Pancreas (tissue), 10 donors: ENCODE data around the gene ARL8B. TPM values are rescaled to one million over a fixed set of nuclear protein-coding genes. Genes with fewer than 3 reads are reported as not detected.

Experiments
- ATAC-seq, 4 donors: fragments of 200-7000 bp; cut with Tn5 transposase; one replicate each; pipeline versions ENCODE4 v1.8.0 to v1.9.1; 2020; ENCODE audit warnings: mild to moderate bottlenecking in 4 of 4, moderate library complexity in 4 of 4
- DNase-seq, 6 donors: peaks; one replicate each; pipeline ENCODE4 v3.0.0-alpha.2; 2020
- FAIRE-seq: peaks from 2 replicates; lab custom pipeline; 2012; peaks lifted over from hg19 to GRCh38; lab: Jason Lieb, UNC
- H3K27ac ChIP-seq, 4 donors: fragments of 200-600 bp; sonication (generic); 1 replicate in 3 of 4; 2 replicates in 1 of 4; pipeline versions ENCODE4 v1.5.0 to v1.8.0; 2020
- H3K27me3 ChIP-seq, 4 donors: fragments of 200-600 bp; one replicate each; pipeline ENCODE4 v1.8.0; 2021
- H3K36me3 ChIP-seq, 3 donors: fragments of 200-600 bp; sonication (generic) in 1 of 3; one replicate each; pipeline versions ENCODE4 v1.5.0 to v1.8.0; 2020 to 2021
- H3K4me1 ChIP-seq, 3 donors: fragments of 200-600 bp; one replicate each; pipeline ENCODE4 v1.8.0; 2021
- H3K4me3 ChIP-seq, 4 donors: fragments of 200-600 bp; sonication (generic) in 2 of 4; one replicate each; pipeline versions ENCODE4 v1.5.0 to v1.8.0; 2020 to 2021
- H3K9me3 ChIP-seq, 4 donors: fragments of 200-600 bp; one replicate each; pipeline ENCODE4 v1.8.0; 2021
- CTCF ChIP-seq, 4 donors: fragments of 200-600 bp; sonication (generic) in 3 of 4; IDR thresholded peaks; one replicate each; pipeline versions ENCODE4 v1.5.0 to v1.8.0; 2021; ENCODE audit warnings: antibody characterized with exemption in 4 of 4
- WGBS, 2 donors: extraction: QIAGEN DNeasy Blood & Tissue Kit; methylation state at CpG; one replicate each; pipeline ENCODE4 v1.1.7; 2013; 5-methylcytosine and 5-hydroxymethylcytosine counted together
- intact Hi-C, 3 donors: fragments of 100-400 bp; cut with DNase I; formaldehyde crosslinking; loops; one replicate each; pipeline versions ENCODE4 v1.11.1 to v1.14.2; 2022
- polyA plus RNA-seq, 2 donors: library from polyadenylated mRNA; stranded (reverse); fragments of 200-250 nt; gene quantifications; one replicate each; pipeline ENCODE4 v1.2.3, GENCODE V29; 2013
- total RNA-seq, 6 donors: library from RNA; stranded (reverse); fragmentation: NEBNext Ultra II Directional in 4 of 6; extraction: Animal tissue kit (Norgen Biotek cat#: 25700) in 4 of 6; gene quantifications; one replicate each; pipeline versions ENCODE4 v1.2.1 to v1.2.4, GENCODE V29; 2021 to 2023
- donor health status: healthy with polysubstance abuse.
- donor health status: DM: no; HTN: no; CAD: no; lungs with moderate emphysema.
- donor health status: DM: no; HTN: no; CAD: no.
- donor health status: control.
- donor health status: control.
- donor health status: Bipolar disorder and iron deficiency.
- donor health status: DM: yes; HTN: yes; CAD: no.
- donor health status: DM: no; HTN: no; CAD: no.
- donor health status: DM: no; HTN: no; CAD: no.
- donor health status: DM: yes; HTN: yes; CAD: no.

The ARL8B gene
- total and polyA plus RNA-seq, 8 donors, result 14.6 to 31.9 (median 24.4) TPM

- ATAC-seq, result peak in 1 of 4 donors; percentile 22
- intact Hi-C loops, result no loop called here
- 72% methylated on average over 4 of the region's 4 CpGs for WGBS, 2 donors
- no peaks in the 10 kb centered on the region for H3K9me3 ChIP-seq
- H3K27me3 ChIP-seq, result no peaks in the 10 kb centered on the region
- no peak overlapping the region for H3K4me3 ChIP-seq
- no peak overlapping the region for H3K27ac ChIP-seq
- no peak for TF ChIP-seq CTCF (IDR thresholded peaks at IDR 0.05)
- DNase-seq, result no peak
- FAIRE-seq, result no peak
- H3K4me1 ChIP-seq, result peaks cover 3 to 15% (median 12%) of the 10 kb centered on the region in 3 donors
- H3K36me3 ChIP-seq, result no peaks in the 10 kb centered on the region
Measured at GRCh38 chr3:5160940-5161858, 39.1 kb downstream of the ARL8B start.

DNA sequence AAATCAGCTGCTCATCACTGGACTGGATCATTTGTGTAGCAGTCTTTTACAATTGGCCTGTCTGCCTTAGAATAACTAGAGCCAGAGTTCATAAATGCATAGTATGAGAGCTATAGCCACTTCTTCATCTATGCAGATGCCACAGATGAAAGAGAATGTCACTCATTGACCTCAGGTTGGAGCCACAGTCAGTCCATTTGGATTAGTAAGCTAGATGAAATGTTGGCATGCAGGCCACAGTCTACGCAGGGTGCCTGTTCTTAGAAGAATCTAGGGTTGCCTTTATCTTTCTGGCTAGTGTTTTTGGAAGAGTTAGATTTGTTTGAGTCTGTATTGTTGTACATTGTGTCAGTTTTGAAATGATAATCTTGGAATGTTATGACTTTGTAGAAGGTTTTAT lies 40.0 kb downstream of the ARL8B start:
- no peak for TF ChIP-seq CTCF (IDR thresholded peaks at IDR 0.05)
- FAIRE-seq, result no peak
- H3K36me3 ChIP-seq, result no peaks in the 10 kb centered on the region
- peaks cover 3 to 15% (median 12%) of the 10 kb centered on the region in 3 donors for H3K4me1 ChIP-seq
- H3K27ac ChIP-seq, result no peak overlapping the region
- DNase-seq, result no peak
- H3K27me3 ChIP-seq, result no peaks in the 10 kb centered on the region
- peak in 2 of 4 donors; percentile 48 to 53 for ATAC-seq
- no peak overlapping the region for H3K4me3 ChIP-seq
- no peaks in the 10 kb centered on the region for H3K9me3 ChIP-seq
- intact Hi-C loops, result no loop called here
- 44% methylated on average over 1 of the region's 1 CpG for WGBS, 2 donors

- intact Hi-C loops, result no loop called here
- Histone ChIP-seq H3K4me1 (peaks cover 0 to 17% (median 14%) of the 10 kb centered on the region in 3 donors), H3K27me3 (no peaks in the 10 kb centered on the region), H3K4me3 (no peak overlapping the region), H3K36me3 (peaks cover 0 to under 1% (median 0%) of the 10 kb centered on the region in 3 donors), H3K27ac (no peak overlapping the region), H3K9me3 (no peaks in the 10 kb centered on the region)
- 68 to 72% methylated on average over 4 of the region's 4 CpGs for WGBS, 2 donors
- DNase-seq, result no peak
- FAIRE-seq, result no peak
- ATAC-seq, result no peak
- no peak for TF ChIP-seq CTCF (IDR thresholded peaks at IDR 0.05)
Measured at GRCh38 chr3:5165698-5166097, 43.6 kb downstream of the ARL8B start.

- Histone ChIP-seq H3K4me3 (no peak overlapping the region), H3K4me1 (peaks cover 0 to 14% (median 11%) of the 10 kb centered on the region in 3 donors), H3K27ac (no peak overlapping the region), H3K36me3 (peaks cover 0 to 12% (median 0%) of the 10 kb centered on the region in 3 donors), H3K27me3 (no peaks in the 10 kb centered on the region), H3K9me3 (no peaks in the 10 kb centered on the region)
- no peak for DNase-seq
- TF ChIP-seq CTCF (IDR thresholded peaks at IDR 0.05), result no peak
- no peak for ATAC-seq
- intact Hi-C loops, result no loop called here
- FAIRE-seq, result no peak
- 57 to 62% methylated on average over 2 of the region's 2 CpGs for WGBS, 2 donors
Measured at GRCh38 chr3:5166846-5167245, 44.8 kb downstream of the ARL8B start.

- FAIRE-seq (no peak), ATAC-seq (peak in 1 of 4 donors; percentile 22), DNase-seq (no peak)
- peaks cover 0 to 22% (median 5%) of the 10 kb centered on the region in 3 donors for H3K36me3 ChIP-seq
- no peaks in the 10 kb centered on the region for H3K27me3 ChIP-seq
- H3K4me1 ChIP-seq, result peaks cover 0 to 7% (median 6%) of the 10 kb centered on the region in 3 donors
- 71 to 80% methylated on average over 4 of the region's 4 CpGs for WGBS, 2 donors
- intact Hi-C loops, result no loop called here
- no peak overlapping the region for H3K27ac ChIP-seq
- H3K4me3 ChIP-seq, result no peak overlapping the region
- no peak for TF ChIP-seq CTCF (IDR thresholded peaks at IDR 0.05)
- H3K9me3 ChIP-seq, result no peaks in the 10 kb centered on the region
Measured at GRCh38 chr3:5168110-5168509, 46.0 kb downstream of the ARL8B start.
